ENCODE results near the gene ESPL1.

GRCh38 chr12:53292426-53292825 lies 24.3 kb downstream of the ESPL1 start:
- TF ChIP-seq CTCF (optimal IDR thresholded peaks at IDR 0.05 in 1 of 3, IDR thresholded peaks at IDR 0.05 in 1 of 3, conservative IDR thresholded peaks at IDR 0.05 in 1 of 3; ENCODE audit: extremely low read depth in 1 of 3, insufficient read depth in 2 of 3, low read length in 3 of 3) (no peak), EZH2 (IDR thresholded peaks at IDR 0.05; ENCODE audit: low read length) (no peak)
